B cell (primary cell): ENCODE data around the gene PIK3CB. TPM values are rescaled to one million over a fixed set of nuclear protein-coding genes. Genes with fewer than 3 reads are reported as not detected.

Experiments used
- ATAC-seq: fragments of 200-7000 bp; cut with Tn5 transposase; one replicate; pipeline ENCODE4 v1.10.0; 2021; ENCODE audit warnings: low read depth, mild to moderate bottlenecking, moderate number of reproducible peaks, moderate library complexity
- CTCF ChIA-PET: fragments of 350-600 bp; sonication (Branson Sonifier 250); formaldehyde crosslinking; loops from one replicate; lab custom pipeline; 2021; ENCODE audit warnings: antibody characterized with exemption, inconsistent platforms; lab: Charles Lee
- POLR2A ChIA-PET: fragments of 350-600 bp; sonication (Branson Sonifier 250); formaldehyde crosslinking; loops from one replicate; lab custom pipeline; 2021; ENCODE audit warnings: antibody characterized with exemption; lab: Charles Lee
- DNase-seq: peaks from one replicate; pipeline ENCODE4 v3.0.0; 2013
- H2AFZ ChIP-seq: 2 replicates; pipeline ENCODE4 v1.6.1; 2012; ENCODE audit warnings: mild to moderate bottlenecking, low read depth, low read length; ENCODE audit not compliant: insufficient read depth, poor library complexity, severe bottlenecking
- H3K27ac ChIP-seq, 2 donors: 1 replicate in 1 of 2; 2 replicates in 1 of 2; pipeline ENCODE4 v1.5.1; 2012 to 2013; ENCODE audit warnings: low read length in 2 of 2, mild to moderate bottlenecking in 2 of 2, moderate library complexity in 1 of 2
- H3K27me3 ChIP-seq, 4 experiments: fragments of 200-600 bp in 1 of 4; sonication (generic) in 1 of 4; replicated peaks in 1 of 4; 1 replicate in 2 of 4; 2 replicates in 2 of 4; pipeline versions ENCODE4 v1.6.1 to v1.7.0; 2013 to 2016; ENCODE audit warnings: low read length in 3 of 4, mild to moderate bottlenecking in 2 of 4, mixed read lengths in 1 of 4, moderate library complexity in 1 of 4; ENCODE audit not compliant: insufficient read depth in 4 of 4, control insufficient read depth in 3 of 4; ENCODE audit errors: control extremely low read depth in 1 of 4
- H3K36me3 ChIP-seq, 2 experiments: replicated peaks in 1 of 2; 1 replicate in 1 of 2; 2 replicates in 1 of 2; pipeline versions ENCODE4 v1.6.1 to v1.7.1; 2013; ENCODE audit warnings: low read length in 1 of 2; ENCODE audit not compliant: insufficient read depth in 2 of 2, control insufficient read depth in 1 of 2; ENCODE audit errors: control extremely low read depth in 1 of 2, extremely low read depth in 1 of 2
- H3K4me1 ChIP-seq, 2 donors: fragments of 200-600 bp in 1 of 2; sonication (generic) in 1 of 2; 1 replicate in 1 of 2; 2 replicates in 1 of 2; pipeline versions ENCODE4 v1.5.1 to v1.6.1; 2013 to 2017; ENCODE audit warnings: low read length in 2 of 2; ENCODE audit not compliant: control insufficient read depth in 2 of 2, insufficient read depth in 2 of 2
- H3K4me2 ChIP-seq: replicated peaks from 2 replicates; pipeline ENCODE3; 2012; ENCODE audit warnings: mild to moderate bottlenecking, low read depth, low read length; ENCODE audit not compliant: poor library complexity, severe bottlenecking
- H3K4me3 ChIP-seq, 5 experiments: fragments of 200-600 bp in 1 of 5; sonication (generic) in 1 of 5; 1 replicate in 3 of 5; 2 replicates in 2 of 5; pipeline versions ENCODE4 v1.5.1 to v1.7.0; 2011 to 2016; ENCODE audit warnings: low read length in 4 of 5, mild to moderate bottlenecking in 4 of 5, low read depth in 2 of 5, control low read depth in 1 of 5, moderate library complexity in 1 of 5; ENCODE audit not compliant: insufficient read depth in 1 of 5; ENCODE audit errors: control extremely low read depth in 1 of 5, extremely low read depth in 1 of 5
- H3K79me2 ChIP-seq: fragments of 200-600 bp; sonication (generic); one replicate; pipeline ENCODE4 v1.6.0; 2016; ENCODE audit warnings: low read length; ENCODE audit not compliant: control insufficient read depth, insufficient read depth
- H3K9ac ChIP-seq: fragments of 200-600 bp; sonication (generic); 2 replicates; pipeline ENCODE4 v1.6.1; 2017; ENCODE audit warnings: mild to moderate bottlenecking, low read length, moderate library complexity
- H3K9me3 ChIP-seq, 3 donors: one replicate each; pipeline versions ENCODE4 v1.6.1 to v1.7.1; 2013; ENCODE audit warnings: low read length in 2 of 3; ENCODE audit not compliant: control insufficient read depth in 2 of 3, insufficient read depth in 1 of 3; ENCODE audit errors: control extremely low read depth in 1 of 3
- H4K20me1 ChIP-seq: 2 replicates; pipeline ENCODE4 v1.6.0; 2012; ENCODE audit warnings: mild to moderate bottlenecking, low read length; ENCODE audit not compliant: insufficient read depth, control insufficient read depth, poor library complexity, severe bottlenecking
- H3K27ac Mint-ChIP-seq: one replicate; pipeline ENCODE4 v1.8.0; 2021; ENCODE audit warnings: mixed read lengths
- H3K27me3 Mint-ChIP-seq: one replicate; pipeline ENCODE4 v1.8.0; 2021; ENCODE audit warnings: mixed read lengths
- H3K4me1 Mint-ChIP-seq: one replicate; pipeline ENCODE4 v1.8.0; 2021; ENCODE audit warnings: mixed read lengths
- H3K4me3 Mint-ChIP-seq: one replicate; pipeline ENCODE4 v1.8.0; 2021; ENCODE audit warnings: mixed read lengths
- H3K9me3 Mint-ChIP-seq: one replicate; pipeline ENCODE4 v1.8.0; 2022; ENCODE audit warnings: mixed read lengths; ENCODE audit not compliant: insufficient read depth
- EZH2 ChIP-seq: IDR thresholded peaks from 2 replicates; pipeline ENCODE4 v1.6.1; 2012; ENCODE audit warnings: borderline replicate concordance, low read depth, mild to moderate bottlenecking, moderate library complexity, low read length; ENCODE audit not compliant: insufficient read depth, poor library complexity, severe bottlenecking
- WGBS: methylation state at CpG from one replicate; pipeline ENCODE4 v1.1.5; 2013; ENCODE audit warnings: missing lambda C conversion rate; ENCODE audit not compliant: insufficient coverage; 5-methylcytosine and 5-hydroxymethylcytosine counted together
- intact Hi-C: fragments of 100-400 bp; cut with micrococcal nuclease; formaldehyde crosslinking; loops from one replicate; pipeline ENCODE4 v1.10.0; 2022
- polyA plus RNA-seq: library from polyadenylated mRNA; depleted of rRNA; stranded (reverse); fragments of >200 nt; gene quantifications from 2 replicates; pipeline ENCODE4 v1.2.3, GENCODE V29; 2012
- total RNA-seq, 2 donors: library from RNA; stranded (reverse); fragments of 120-200 nt in 1 of 2; gene quantifications; 1 replicate in 1 of 2; 2 replicates in 1 of 2; pipeline versions ENCODE4 v1.2.3 to v1.2.4, GENCODE V29; 2013 to 2022
- TF ChIP-seq, protein P1 (sequence below): fragments of 200-600 bp; IDR thresholded peaks from one replicate; pipeline ENCODE4 v1.8.0; 2022; ENCODE audit warnings: antibody characterized with exemption, mild to moderate bottlenecking

The PIK3CB gene
- total and polyA plus RNA-seq, 2 donors (not counting 1 experiment from before 2014, with no cell fraction given): 3.6 to 29.4 TPM

DNA sequence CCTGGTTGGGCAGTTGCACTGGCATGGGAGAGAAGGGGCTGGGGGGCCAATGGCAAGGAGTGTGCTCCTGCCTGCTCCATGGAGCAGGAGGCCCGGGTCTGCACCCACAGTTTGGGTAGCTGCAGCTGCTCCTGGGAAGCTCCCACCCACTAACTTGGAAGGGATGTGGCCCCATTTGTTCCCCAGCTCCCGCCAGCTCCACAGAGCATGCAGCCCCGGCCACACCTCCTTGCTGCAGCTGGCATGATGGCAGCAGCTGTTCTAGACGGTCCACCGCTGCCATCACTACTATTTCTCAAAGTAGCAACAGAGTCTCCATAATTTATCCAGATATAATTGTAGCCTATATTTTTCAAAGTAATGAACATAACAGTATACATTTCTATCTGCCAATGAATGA is 65.8 kb downstream of the PIK3CB start:
- no peaks in the 10 kb centered on the region for H3K9me3 Mint-ChIP-seq
- H3K36me3 ChIP-seq: peaks cover 0 to 12% of the 10 kb centered on the region in 2 experiments
- ChIA-PET CTCF (interaction anchor here (1.3 kb wide), 1 partner anchor 147 kb away, joined by 5 read pairs; no protein-coding TSS in a partner anchor), POLR2A (no interaction called here)
- no peaks in the 10 kb centered on the region for H3K27me3 Mint-ChIP-seq
- H3K27ac Mint-ChIP-seq: no peak overlapping the region
- H3K4me3 ChIP-seq: no peak overlapping the region
- WGBS: 100% methylated on average over 1 of the region's 5 CpGs
- ATAC-seq (no peak), DNase-seq (no peak)
- intact Hi-C loops: no loop called here
- TF ChIP-seq EZH2: no peak
- TF ChIP-seq, protein P1, sequence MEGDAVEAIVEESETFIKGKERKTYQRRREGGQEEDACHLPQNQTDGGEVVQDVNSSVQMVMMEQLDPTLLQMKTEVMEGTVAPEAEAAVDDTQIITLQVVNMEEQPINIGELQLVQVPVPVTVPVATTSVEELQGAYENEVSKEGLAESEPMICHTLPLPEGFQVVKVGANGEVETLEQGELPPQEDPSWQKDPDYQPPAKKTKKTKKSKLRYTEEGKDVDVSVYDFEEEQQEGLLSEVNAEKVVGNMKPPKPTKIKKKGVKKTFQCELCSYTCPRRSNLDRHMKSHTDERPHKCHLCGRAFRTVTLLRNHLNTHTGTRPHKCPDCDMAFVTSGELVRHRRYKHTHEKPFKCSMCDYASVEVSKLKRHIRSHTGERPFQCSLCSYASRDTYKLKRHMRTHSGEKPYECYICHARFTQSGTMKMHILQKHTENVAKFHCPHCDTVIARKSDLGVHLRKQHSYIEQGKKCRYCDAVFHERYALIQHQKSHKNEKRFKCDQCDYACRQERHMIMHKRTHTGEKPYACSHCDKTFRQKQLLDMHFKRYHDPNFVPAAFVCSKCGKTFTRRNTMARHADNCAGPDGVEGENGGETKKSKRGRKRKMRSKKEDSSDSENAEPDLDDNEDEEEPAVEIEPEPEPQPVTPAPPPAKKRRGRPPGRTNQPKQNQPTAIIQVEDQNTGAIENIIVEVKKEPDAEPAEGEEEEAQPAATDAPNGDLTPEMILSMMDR: no peak
- no peak overlapping the region for H3K4me2 ChIP-seq
- H3K4me3 Mint-ChIP-seq: no peak overlapping the region
- H3K4me1 Mint-ChIP-seq: no peaks in the 10 kb centered on the region
- no peak overlapping the region for H2AFZ ChIP-seq
- no peak overlapping the region for H3K27ac ChIP-seq
- no peaks in the 10 kb centered on the region for H3K4me1 ChIP-seq
- H3K79me2 ChIP-seq: no peaks in the 10 kb centered on the region
- H3K9ac ChIP-seq: no peak overlapping the region
- peaks cover 0 to 28% (median 21%) of the 10 kb centered on the region in 3 donors for H3K9me3 ChIP-seq
- no peaks in the 10 kb centered on the region for H4K20me1 ChIP-seq
- no peaks in the 10 kb centered on the region for H3K27me3 ChIP-seq

DNA sequence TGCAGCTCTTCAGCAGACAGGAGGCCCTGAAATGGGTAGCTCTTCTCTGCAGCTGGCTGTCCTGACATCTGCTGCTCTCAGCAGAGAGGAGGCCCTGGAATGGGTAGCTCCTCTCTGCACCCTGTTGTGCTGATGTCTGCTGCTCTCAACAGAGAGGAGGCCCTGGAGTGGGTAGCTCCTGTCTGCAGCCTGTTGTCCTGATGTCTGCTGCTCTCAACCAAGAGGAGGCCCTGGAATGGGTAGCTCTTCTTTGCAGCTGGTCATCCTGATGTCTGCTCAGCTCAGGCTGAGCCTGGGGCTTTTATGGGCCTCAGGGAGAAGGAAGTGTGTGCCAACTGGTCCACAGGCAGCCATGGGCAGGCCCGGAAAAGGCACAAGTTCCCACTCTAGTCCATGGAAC is 66.6 kb downstream of the PIK3CB start:
- Histone ChIP-seq H3K4me2 (no peak overlapping the region), H3K4me1 (no peaks in the 10 kb centered on the region), H3K4me3 (no peak overlapping the region), H3K9ac (no peak overlapping the region), H3K9me3 (peaks cover 0 to 28% (median 21%) of the 10 kb centered on the region in 3 donors), H3K36me3 (peaks cover 0 to 12% of the 10 kb centered on the region in 2 experiments), H2AFZ (no peak overlapping the region), H3K79me2 (no peaks in the 10 kb centered on the region), H4K20me1 (no peaks in the 10 kb centered on the region), H3K27ac (no peak overlapping the region), H3K27me3 (no peaks in the 10 kb centered on the region)
- ChIA-PET CTCF (no interaction called here), POLR2A (no interaction called here)
- Mint-ChIP-seq H3K27me3 (no peaks in the 10 kb centered on the region), H3K4me1 (no peaks in the 10 kb centered on the region), H3K27ac (no peak overlapping the region), H3K4me3 (no peak overlapping the region), H3K9me3 (no peaks in the 10 kb centered on the region)
- WGBS: 100% methylated on average over 1 of the region's 1 CpG
- no peak for ATAC-seq
- TF ChIP-seq, protein P1: no peak
- TF ChIP-seq EZH2: no peak
- no peak for DNase-seq
- intact Hi-C loops: no loop called here
